GM12878 (cell line): ENCODE measurements around the gene CCDC54. TPM values are rescaled to one million over a fixed set of nuclear protein-coding genes. Genes with fewer than 3 reads are reported as not detected.

Experiments
- ATAC-seq: fragments of 200-7000 bp; cut with Tn5 transposase; 3 replicates; pipeline ENCODE4 v1.9.1; 2020; ENCODE audit warnings: mild to moderate bottlenecking, moderate library complexity
- Bru-seq: library from RNA; stranded (reverse); fragments of 400-500 nt; gene quantifications from one replicate; lab custom pipeline; 2021; lab: Mats Ljungman, UMichigan
- BruChase-seq, 2 experiments: library from RNA; stranded (reverse); fragments of 400-500 nt; gene quantifications; one replicate each; lab custom pipeline; 2021; lab: Mats Ljungman, UMichigan
- BruUV-seq: library from RNA; stranded (reverse); fragments of 400-500 nt; replicated peaks from 2 replicates; lab custom pipeline; 2021; lab: Mats Ljungman, UMichigan
- CTCF ChIA-PET: fragments of 300-600 bp; sonication (Branson Sonifier 250); formaldehyde crosslinking; extraction: SDS; loops from one replicate; lab custom pipeline; 2021; ENCODE audit warnings: inconsistent platforms; lab: Yijun Ruan, JAX
- POLR2A ChIA-PET: fragments of 350-600 bp; formaldehyde crosslinking; extraction: SDS; loops from one replicate; lab custom pipeline; 2021; ENCODE audit warnings: inconsistent platforms; lab: Charles Lee
- RAD21 ChIA-PET: fragments of 300-600 bp; sonication (Branson Sonifier 250); formaldehyde crosslinking; loops from one replicate; lab custom pipeline; 2023; ENCODE audit warnings: antibody characterized with exemption; ENCODE audit not compliant: unreplicated experiment; lab: Charles Lee
- SMC1A ChIA-PET: fragments of 300-600 bp; sonication (Branson Sonifier 250); formaldehyde crosslinking; loops from one replicate; lab custom pipeline; 2023; ENCODE audit not compliant: unreplicated experiment, uncharacterized antibody; lab: Charles Lee
- DNase-seq: peaks from one replicate; pipeline ENCODE4 v3.0.0-alpha.2; 2011; ENCODE audit warnings: low read depth, low spot score
- FAIRE-seq: peaks from 3 replicates; lab custom pipeline; 2011; peaks lifted over from hg19 to GRCh38; lab: Jason Lieb, UNC
- H2AFZ ChIP-seq: 2 replicates; pipeline ENCODE4 v1.6.0; 2011; ENCODE audit warnings: low read depth, low read length, control low read depth; ENCODE audit not compliant: control insufficient read depth
- H3K27ac ChIP-seq: 2 replicates; pipeline ENCODE4 v1.5.1; 2011; ENCODE audit warnings: control low read depth; ENCODE audit not compliant: control insufficient read depth, insufficient read depth
- H3K27me3 ChIP-seq, 2 experiments: replicated peaks in 1 of 2; 2 replicates each; pipeline versions ENCODE4 v1.6.0 to v1.6.1; 2011; ENCODE audit warnings: low read length in 1 of 2; ENCODE audit not compliant: control insufficient read depth in 2 of 2, insufficient read depth in 2 of 2
- H3K36me3 ChIP-seq, 2 experiments: 2 replicates each; pipeline ENCODE4 v1.5.1; 2011; ENCODE audit warnings: low read length in 1 of 2; ENCODE audit not compliant: control insufficient read depth in 2 of 2, insufficient read depth in 2 of 2
- H3K4me1 ChIP-seq: 2 replicates; pipeline ENCODE4 v1.6.1; 2011; ENCODE audit warnings: mild to moderate bottlenecking, low read length, moderate library complexity, mixed read lengths; ENCODE audit not compliant: control insufficient read depth, insufficient read depth
- H3K4me2 ChIP-seq: 2 replicates; pipeline ENCODE4 v1.6.0; 2011; ENCODE audit warnings: control low read depth; ENCODE audit not compliant: control insufficient read depth, insufficient read depth
- H3K4me3 ChIP-seq: fragments of 200-600 bp; sonication (generic); 2 replicates; pipeline ENCODE4 v1.5.1; 2016
- H3K79me2 ChIP-seq: 2 replicates; pipeline ENCODE4 v1.6.0; 2011; ENCODE audit warnings: low read length; ENCODE audit not compliant: control insufficient read depth, insufficient read depth
- H3K9ac ChIP-seq: 2 replicates; pipeline ENCODE4 v1.8.0; 2011; ENCODE audit warnings: low read length, control low read depth, mixed read lengths; ENCODE audit not compliant: control insufficient read depth, insufficient read depth
- H3K9me3 ChIP-seq: replicated peaks from 3 replicates; pipeline ENCODE4 v1.5.1; 2011; ENCODE audit warnings: mild to moderate bottlenecking, low read length; ENCODE audit not compliant: control insufficient read depth, insufficient read depth
- H4K20me1 ChIP-seq: 2 replicates; pipeline ENCODE4 v1.6.0; 2011; ENCODE audit not compliant: control insufficient read depth, insufficient read depth
- NFIC ChIP-seq: IDR thresholded peaks from 2 replicates; pipeline ENCODE4 v1.6.1; 2012; ENCODE audit warnings: low read depth, mild to moderate bottlenecking, inconsistent platforms, low read length, moderate library complexity
- STAT3 ChIP-seq: IDR thresholded peaks from 2 replicates; pipeline ENCODE4 v1.6.1; 2011; ENCODE audit warnings: low read depth, low read length, improper control_type of control experiment
- ZNF592 ChIP-seq: fragments of 450-650 bp; IDR thresholded peaks from 2 replicates; pipeline ENCODE4 v1.6.1; 2017; ENCODE audit warnings: mild to moderate bottlenecking, moderate library complexity
- in situ Hi-C: fragments of 300-500 bp; cut with MboI; formaldehyde crosslinking; loops from 9 replicates; pipeline ENCODE4 v1.14.3; 2018; ENCODE audit warnings: mixed read lengths
- intact Hi-C: fragments of 100-400 bp; cut with micrococcal nuclease; formaldehyde crosslinking; loops from one replicate; pipeline ENCODE4 v1.14.2; 2022; ENCODE audit not compliant: unreplicated experiment
- long read RNA-seq, 2 experiments: library from polyadenylated mRNA; unstranded; transcript quantifications; one replicate each; pipeline ENCODE4 v2.0.0, GENCODE V29; 2019 to 2020
- polyA minus RNA-seq, 3 experiments: library from RNA; depleted of rRNA, polyadenylated mRNA; stranded (reverse); fragments of >200 nt; gene quantifications; 2 replicates each; pipeline ENCODE4 v1.2.3, GENCODE V29; 2011
- polyA plus RNA-seq, 11 experiments: library from polyadenylated mRNA; depleted of rRNA in 4 of 11; unstranded in 6 of 11; stranded (reverse) in 5 of 11; fragments of >200 nt; fragmentation: Nextera tagmentation in 4 of 11; fragmentation: Illumina TruSeq in 1 of 11; extraction: Ambion mirVana in 4 of 11; extraction: Trizol in 1 of 11; gene quantifications; 1 replicate in 1 of 11; 2 replicates in 10 of 11; pipeline versions ENCODE4 v1.2.1 to v1.2.3, GENCODE V29; 2011 to 2016; ENCODE audit warnings: inconsistent platforms in 2 of 11, missing spikeins in 2 of 11, low read depth in 1 of 11
- total RNA-seq, 4 experiments: library from RNA; depleted of rRNA in 3 of 4; stranded (reverse); fragments of >200 nt in 3 of 4; fragmentation: Illumina TruSeq in 1 of 4; extraction: Trizol in 1 of 4; gene quantifications; 2 replicates each; pipeline versions ENCODE4 v1.2.1 to v1.2.3, GENCODE V29; 2013 to 2021

The CCDC54 gene
- total RNA-seq (2013; cell fraction: nucleolus; rRNA removed), result not detected in 2 replicates
- not detected in 2 replicates for total RNA-seq (2014; rRNA removed)
- total RNA-seq (2014; rRNA removed; fragmentation: Illumina TruSeq; extraction: Trizol), result not detected in 2 replicates
- total RNA-seq (2021), result not detected in 2 replicates
- polyA plus RNA-seq (2011; ENCODE audit: low read depth), result not detected
- not detected in 2 replicates for polyA plus RNA-seq (2011; rRNA removed)
- not detected in 2 replicates for polyA plus RNA-seq (2011; cell fraction: cytosol; rRNA removed)
- not detected in 2 replicates for polyA plus RNA-seq (2011; cell fraction: nucleus; rRNA removed)
- not detected in 2 replicates for polyA plus RNA-seq (2012)
- polyA plus RNA-seq (2014; fragmentation: Illumina TruSeq; extraction: Trizol), result not detected in 2 replicates
- polyA plus RNA-seq (2014; fragmentation: Nextera tagmentation; extraction: Ambion mirVana), result not detected
- polyA plus RNA-seq (2014; rRNA removed), result not detected in 2 replicates
- polyA plus RNA-seq (2016; fragmentation: Nextera tagmentation; extraction: Ambion mirVana), result not detected
- polyA minus RNA-seq (2011; rRNA and poly(A)+ RNA removed), result not detected in 2 replicates
- polyA minus RNA-seq (2011; cell fraction: cytosol; rRNA and poly(A)+ RNA removed), result not detected in 2 replicates
- not detected in 2 replicates for polyA minus RNA-seq (2011; cell fraction: nucleus; rRNA and poly(A)+ RNA removed)
- not detected for Bru-seq, nascent RNA
- not detected for BruChase-seq, experiment 1, labeled RNA remaining after a 6-hour chase
- BruChase-seq, experiment 2, labeled RNA remaining after a 2-hour chase, result not detected
- long read RNA-seq, experiment 1, result 0 reads
- long read RNA-seq, experiment 2, result 0 reads

DNA sequence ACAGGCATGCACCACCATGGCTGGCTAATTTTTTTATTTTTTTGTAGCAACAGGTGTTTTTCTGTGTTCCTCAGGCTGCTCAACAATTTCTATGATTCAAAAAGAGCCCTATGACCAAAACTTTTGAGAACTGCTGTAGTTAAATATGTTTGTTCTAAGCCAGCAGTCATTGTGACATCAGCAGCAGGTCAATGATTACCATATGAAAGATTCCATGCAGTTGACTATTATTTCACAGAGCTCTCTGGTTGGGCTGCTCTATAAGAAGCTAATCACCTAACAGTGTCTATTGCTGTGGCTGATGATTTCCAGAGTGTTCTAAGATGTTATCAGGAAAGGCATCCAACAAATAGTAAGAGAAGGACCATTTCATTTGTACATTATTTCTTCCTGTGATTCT lies at the start of gene CCDC54:
CCDC54 (plus strand) TSS at position 289 of the 400 bp plus-strand sequence. CDS start 149 bp downstream, outside the sequence.
- intact Hi-C loops, result no loop called here

More for the DNA sequence above, at the start of gene CCDC54:
- ChIA-PET CTCF (no interaction called here), POLR2A (no interaction called here), RAD21 (no interaction called here), SMC1A (no interaction called here)
- no peak within 1 kb of the TSS for H3K4me3 ChIP-seq
- H3K9ac ChIP-seq, result no peak within 1 kb of the TSS
- no peak for FAIRE-seq
- H4K20me1 ChIP-seq, result no peaks in the 10 kb centered on the region
- H3K27ac ChIP-seq, result no peak within 1 kb of the TSS
- in situ Hi-C loops, result no loop called here
- H3K27me3 ChIP-seq, result no peaks in the 10 kb centered on the region; a peak in 1 of 4 replicates
- no peaks in the 10 kb centered on the region for H3K79me2 ChIP-seq
- no TSS peak for BruUV-seq
- no peaks in the 10 kb centered on the region for H3K36me3 ChIP-seq
- TF ChIP-seq NFIC, result no peak
- no peak for TF ChIP-seq STAT3
- no peak for TF ChIP-seq ZNF592
- H3K4me2 ChIP-seq, result no peak within 1 kb of the TSS
- no peak within 1 kb of the TSS for H2AFZ ChIP-seq
- no peak for DNase-seq
- no peaks in the 10 kb centered on the region for H3K4me1 ChIP-seq
- H3K9me3 ChIP-seq, result no peaks in the 10 kb centered on the region
- ATAC-seq, result no peak
